PC-3 (cell line): ENCODE measurements around the gene POMC. TPM values are rescaled to one million over a fixed set of nuclear protein-coding genes. Genes with fewer than 3 reads are reported as not detected.
"Not testable (repeated sequence)": the region's sequence is repeated elsewhere in the genome, so short reads cannot be mapped to it uniquely, and the experiment has no call there.

ENCODE experiments used
- ATAC-seq: fragments of 200-7000 bp; cut with Tn5 transposase; 2 replicates; pipeline ENCODE4 v1.9.1; 2020; ENCODE audit warnings: mild to moderate bottlenecking, moderate library complexity
- BruUV-seq: library from RNA; stranded (reverse); fragments of 400-500 nt; replicated peaks from 2 replicates; lab custom pipeline; 2021; lab: Mats Ljungman, UMichigan
- CTCF ChIA-PET: fragments of 300-600 bp; sonication (Branson Sonifier 250); formaldehyde crosslinking; loops from one replicate; lab custom pipeline; 2022; ENCODE audit warnings: antibody characterized with exemption; lab: Charles Lee
- POLR2A ChIA-PET: fragments of 300-600 bp; sonication (Branson Sonifier 250); formaldehyde crosslinking; loops from one replicate; lab custom pipeline; 2022; ENCODE audit warnings: antibody characterized with exemption; ENCODE audit not compliant: unreplicated experiment; lab: Charles Lee
- DNase-seq: peaks from one replicate; pipeline ENCODE4 v3.0.0-alpha.2; 2015
- H2AFZ ChIP-seq: fragments of 300-600 bp; sonication (generic); 2 replicates; pipeline ENCODE4 v1.6.0; 2016; ENCODE audit warnings: antibody characterized with exemption, low read length
- H3F3A ChIP-seq: fragments of 300-600 bp; sonication (generic); one replicate; pipeline ENCODE4 v1.6.0; 2017; ENCODE audit warnings: antibody characterized with exemption, low read length, control low read depth, mild to moderate bottlenecking; ENCODE audit not compliant: unreplicated experiment
- H3K27ac ChIP-seq: fragments of 300-600 bp; sonication (generic); 2 replicates; pipeline ENCODE4 v1.5.1; 2016; ENCODE audit warnings: mild to moderate bottlenecking, low read length
- H3K27me3 ChIP-seq: fragments of 300-600 bp; sonication (generic); 2 replicates; pipeline ENCODE4 v1.6.1; 2016; ENCODE audit warnings: low read length, mixed read lengths
- H3K36me3 ChIP-seq: fragments of 300-600 bp; sonication (generic); 2 replicates; pipeline ENCODE4 v1.6.1; 2016; ENCODE audit warnings: low read depth, mixed run types, low read length, mixed read lengths
- H3K4me1 ChIP-seq: fragments of 300-600 bp; sonication (generic); 2 replicates; pipeline ENCODE4 v1.5.1; 2016; ENCODE audit warnings: low read length; ENCODE audit not compliant: insufficient read depth
- H3K4me2 ChIP-seq: fragments of 300-600 bp; sonication (generic); 2 replicates; pipeline ENCODE4 v1.6.0; 2016; ENCODE audit warnings: low read length
- H3K4me3 ChIP-seq: fragments of 300-600 bp; sonication (generic); 2 replicates; pipeline ENCODE4 v1.5.1; 2016; ENCODE audit warnings: mild to moderate bottlenecking, low read length, mixed read lengths
- H3K79me2 ChIP-seq: fragments of 300-600 bp; sonication (generic); 2 replicates; pipeline ENCODE4 v1.6.1; 2017; ENCODE audit warnings: low read length, mixed read lengths
- H3K9ac ChIP-seq: fragments of 300-600 bp; sonication (generic); 2 replicates; pipeline ENCODE4 v1.6.0; 2016; ENCODE audit warnings: mild to moderate bottlenecking, low read length
- H3K9me2 ChIP-seq: fragments of 300-600 bp; sonication (generic); replicated peaks from 2 replicates; pipeline ENCODE4 v1.6.1; 2016; ENCODE audit warnings: mixed run types, low read length, mixed read lengths
- H3K9me3 ChIP-seq: fragments of 300-600 bp; sonication (generic); 2 replicates; pipeline ENCODE4 v1.6.1; 2016; ENCODE audit warnings: low read length, mixed read lengths
- H4K20me1 ChIP-seq: fragments of 300-600 bp; sonication (generic); 2 replicates; pipeline ENCODE4 v1.6.1; 2016; ENCODE audit warnings: low read length, mixed read lengths
- EZH2 ChIP-seq: fragments of 300-600 bp; sonication (generic); IDR thresholded peaks from one replicate; pipeline ENCODE4 v1.6.1; 2017; ENCODE audit warnings: antibody characterized with exemption, mild to moderate bottlenecking, low read length; ENCODE audit not compliant: unreplicated experiment
- EZH2phosphoT487 ChIP-seq: fragments of 300-600 bp; sonication (generic); IDR thresholded peaks from 2 replicates; pipeline ENCODE4 v1.6.1; 2018; ENCODE audit warnings: mild to moderate bottlenecking, antibody characterized with exemption, low read length, borderline replicate concordance
- intact Hi-C: fragments of 100-400 bp; cut with micrococcal nuclease; formaldehyde crosslinking; loops from 2 replicates; pipeline ENCODE4 v1.9.0; 2023
- total RNA-seq: library from RNA; depleted of rRNA; stranded (reverse); fragments of >200 nt; gene quantifications from 2 replicates; pipeline ENCODE4 v1.2.3, GENCODE V29; 2014
- TF ChIP-seq, protein P1 (sequence below): fragments of 300-600 bp; sonication (generic); conservative IDR thresholded peaks from 2 replicates; pipeline ENCODE4 v1.5.1; 2017; ENCODE audit warnings: antibody characterized with exemption, low read depth, mild to moderate bottlenecking, low read length

The POMC gene
- total RNA-seq, 1 experiment from 2014 or later = not detected

DNA sequence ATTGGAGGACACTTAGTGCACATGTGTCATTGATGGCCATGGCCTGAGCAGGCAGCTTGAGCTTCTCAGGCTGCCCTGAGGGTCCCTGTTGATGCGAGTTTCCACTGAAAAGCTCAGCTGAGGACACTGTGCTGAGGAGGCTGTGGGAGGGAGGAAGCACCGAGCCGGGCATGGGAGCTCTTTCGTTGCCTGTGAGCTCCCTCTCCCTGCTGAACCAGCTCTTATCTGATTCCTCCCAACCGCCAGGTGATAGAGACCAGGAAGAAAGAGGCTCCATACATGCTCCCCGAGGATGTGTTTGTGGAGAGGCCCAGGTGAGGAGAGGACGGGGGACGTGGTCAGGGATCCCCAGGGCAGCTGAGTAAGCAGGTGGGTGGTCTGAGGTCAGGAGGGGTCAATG is 27.3 kb downstream of the POMC start:
- H3K27ac ChIP-seq = no peak overlapping the region
- DNase-seq (no peak), ATAC-seq (no peak)
- intact Hi-C loops = no loop called here
- H3K9ac ChIP-seq = no peak overlapping the region
- no peaks in the 10 kb centered on the region for H3K36me3 ChIP-seq
- CTCF ChIA-PET = no interaction called here
- H3F3A ChIP-seq = no peaks in the 10 kb centered on the region
- H4K20me1 ChIP-seq = no peaks in the 10 kb centered on the region
- H2AFZ ChIP-seq = no peak overlapping the region
- no peaks in the 10 kb centered on the region for H3K4me1 ChIP-seq
- TF ChIP-seq EZH2phosphoT487 = no peak
- TF ChIP-seq EZH2 = no peak
- TF ChIP-seq, protein P1, sequence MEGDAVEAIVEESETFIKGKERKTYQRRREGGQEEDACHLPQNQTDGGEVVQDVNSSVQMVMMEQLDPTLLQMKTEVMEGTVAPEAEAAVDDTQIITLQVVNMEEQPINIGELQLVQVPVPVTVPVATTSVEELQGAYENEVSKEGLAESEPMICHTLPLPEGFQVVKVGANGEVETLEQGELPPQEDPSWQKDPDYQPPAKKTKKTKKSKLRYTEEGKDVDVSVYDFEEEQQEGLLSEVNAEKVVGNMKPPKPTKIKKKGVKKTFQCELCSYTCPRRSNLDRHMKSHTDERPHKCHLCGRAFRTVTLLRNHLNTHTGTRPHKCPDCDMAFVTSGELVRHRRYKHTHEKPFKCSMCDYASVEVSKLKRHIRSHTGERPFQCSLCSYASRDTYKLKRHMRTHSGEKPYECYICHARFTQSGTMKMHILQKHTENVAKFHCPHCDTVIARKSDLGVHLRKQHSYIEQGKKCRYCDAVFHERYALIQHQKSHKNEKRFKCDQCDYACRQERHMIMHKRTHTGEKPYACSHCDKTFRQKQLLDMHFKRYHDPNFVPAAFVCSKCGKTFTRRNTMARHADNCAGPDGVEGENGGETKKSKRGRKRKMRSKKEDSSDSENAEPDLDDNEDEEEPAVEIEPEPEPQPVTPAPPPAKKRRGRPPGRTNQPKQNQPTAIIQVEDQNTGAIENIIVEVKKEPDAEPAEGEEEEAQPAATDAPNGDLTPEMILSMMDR = no peak
- BruUV-seq = no TSS peak
- H3K4me3 ChIP-seq = no peak overlapping the region
- H3K9me2 ChIP-seq = no peaks in the 10 kb centered on the region
- no peaks in the 10 kb centered on the region for H3K79me2 ChIP-seq
- POLR2A ChIA-PET = no interaction called here
- no peaks in the 10 kb centered on the region for H3K9me3 ChIP-seq
- H3K27me3 ChIP-seq = no peaks in the 10 kb centered on the region
- H3K4me2 ChIP-seq = no peak overlapping the region

DNA sequence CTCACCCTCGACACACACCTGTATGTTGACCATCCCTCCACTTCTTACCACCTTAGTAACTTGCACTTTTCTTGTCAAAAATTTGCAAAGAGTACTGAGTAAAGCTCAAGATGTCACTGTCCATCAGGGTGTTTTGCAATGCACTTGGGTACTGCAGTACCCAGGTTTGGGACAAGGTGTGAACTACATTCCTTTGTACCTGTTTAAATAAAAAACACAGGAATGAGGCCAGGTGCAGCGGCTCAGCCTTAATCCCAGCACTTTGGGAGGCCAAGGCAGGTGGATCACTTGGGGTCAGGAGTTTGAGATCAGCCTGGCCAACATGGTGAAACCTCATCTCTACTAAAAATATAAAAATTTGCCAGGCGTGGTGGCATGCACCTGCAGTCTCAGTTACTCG is 27.8 kb downstream of the POMC start:
- BruUV-seq, H3K9me3 ChIP-seq, H4K20me1 ChIP-seq, CTCF ChIA-PET, H3K4me2 ChIP-seq, intact Hi-C loops, DNase-seq, H3F3A ChIP-seq, H3K27ac ChIP-seq, H3K27me3 ChIP-seq, H2AFZ ChIP-seq, H3K4me3 ChIP-seq, H3K79me2 ChIP-seq, POLR2A ChIA-PET, H3K36me3 ChIP-seq, H3K9ac ChIP-seq, ATAC-seq, H3K4me1 ChIP-seq, H3K9me2 ChIP-seq: not testable (repeated sequence)

DNA sequence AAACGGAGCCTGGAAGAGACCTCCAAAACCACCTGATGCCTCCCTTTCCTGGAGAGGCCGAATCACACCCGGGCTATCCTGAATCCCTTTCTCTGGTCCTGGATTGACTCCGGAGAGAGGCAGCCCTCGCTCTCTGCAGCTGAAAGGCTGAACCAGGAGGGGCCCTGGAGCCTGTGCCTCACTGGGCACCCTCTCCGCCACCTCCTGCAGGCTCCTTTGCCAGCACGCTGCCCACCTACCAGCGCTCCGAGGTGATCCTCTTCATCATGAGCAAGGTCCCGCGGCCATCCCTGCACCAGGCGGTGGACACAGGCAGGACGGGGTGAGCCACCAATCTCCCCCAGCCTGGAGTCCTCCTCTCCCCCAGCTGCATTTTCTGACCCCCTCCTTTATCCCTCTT is 35.7 kb downstream of the POMC start:
- no peaks in the 10 kb centered on the region for H3K9me3 ChIP-seq
- no TSS peak for BruUV-seq
- no peaks in the 10 kb centered on the region for H3F3A ChIP-seq
- no peak for DNase-seq
- ChIA-PET POLR2A (no interaction called here), CTCF (no interaction called here)
- intact Hi-C loops = no loop called here
- H3K27ac ChIP-seq = no peak overlapping the region
- H3K9me2 ChIP-seq = no peaks in the 10 kb centered on the region
- no peak overlapping the region for H3K4me2 ChIP-seq
- H3K36me3 ChIP-seq = no peaks in the 10 kb centered on the region
- H3K9ac ChIP-seq = no peak overlapping the region
- no peaks in the 10 kb centered on the region for H3K27me3 ChIP-seq
- no peaks in the 10 kb centered on the region for H4K20me1 ChIP-seq
- no peak overlapping the region for H3K4me3 ChIP-seq
- H2AFZ ChIP-seq = no peak overlapping the region
- H3K79me2 ChIP-seq = no peaks in the 10 kb centered on the region
- no peak for ATAC-seq
- H3K4me1 ChIP-seq = peaks cover 2% of the 10 kb centered on the region; the same call in 1 of the 2 replicates
- TF ChIP-seq EZH2phosphoT487 = no peak
- no peak for TF ChIP-seq EZH2
- TF ChIP-seq, protein P1 = no peak
